ENCODE results near the gene TNFRSF1A. TPM values are rescaled to one million over a fixed set of nuclear protein-coding genes. Genes with fewer than 3 reads are reported as not detected.

Gene TNFRSF1A
- total RNA-seq, 1 donor from 2014 or later, result 79.1 TPM

- peak overlapping the region; percentile 60 for H3K4me3 Mint-ChIP-seq
- peaks cover 37% of the 10 kb centered on the region for H3K36me3 Mint-ChIP-seq
- H3K9me3 Mint-ChIP-seq, result no peaks in the 10 kb centered on the region
- peaks cover 15% of the 10 kb centered on the region for H3K4me1 Mint-ChIP-seq (ENCODE audit: unreplicated experiment)
- TF ChIP-seq, protein P1, sequence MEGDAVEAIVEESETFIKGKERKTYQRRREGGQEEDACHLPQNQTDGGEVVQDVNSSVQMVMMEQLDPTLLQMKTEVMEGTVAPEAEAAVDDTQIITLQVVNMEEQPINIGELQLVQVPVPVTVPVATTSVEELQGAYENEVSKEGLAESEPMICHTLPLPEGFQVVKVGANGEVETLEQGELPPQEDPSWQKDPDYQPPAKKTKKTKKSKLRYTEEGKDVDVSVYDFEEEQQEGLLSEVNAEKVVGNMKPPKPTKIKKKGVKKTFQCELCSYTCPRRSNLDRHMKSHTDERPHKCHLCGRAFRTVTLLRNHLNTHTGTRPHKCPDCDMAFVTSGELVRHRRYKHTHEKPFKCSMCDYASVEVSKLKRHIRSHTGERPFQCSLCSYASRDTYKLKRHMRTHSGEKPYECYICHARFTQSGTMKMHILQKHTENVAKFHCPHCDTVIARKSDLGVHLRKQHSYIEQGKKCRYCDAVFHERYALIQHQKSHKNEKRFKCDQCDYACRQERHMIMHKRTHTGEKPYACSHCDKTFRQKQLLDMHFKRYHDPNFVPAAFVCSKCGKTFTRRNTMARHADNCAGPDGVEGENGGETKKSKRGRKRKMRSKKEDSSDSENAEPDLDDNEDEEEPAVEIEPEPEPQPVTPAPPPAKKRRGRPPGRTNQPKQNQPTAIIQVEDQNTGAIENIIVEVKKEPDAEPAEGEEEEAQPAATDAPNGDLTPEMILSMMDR (conservative IDR thresholded peaks at IDR 0.05), result no peak
- no peak overlapping the region for H3K27ac Mint-ChIP-seq
- no peaks in the 10 kb centered on the region for H3K27me3 Mint-ChIP-seq
- no peak for DNase-seq (ENCODE audit: extremely low spot score, unreplicated experiment)
Observed at GRCh38 chr12:6334359-6334758, 7.5 kb downstream of the TNFRSF1A start.

DNA sequence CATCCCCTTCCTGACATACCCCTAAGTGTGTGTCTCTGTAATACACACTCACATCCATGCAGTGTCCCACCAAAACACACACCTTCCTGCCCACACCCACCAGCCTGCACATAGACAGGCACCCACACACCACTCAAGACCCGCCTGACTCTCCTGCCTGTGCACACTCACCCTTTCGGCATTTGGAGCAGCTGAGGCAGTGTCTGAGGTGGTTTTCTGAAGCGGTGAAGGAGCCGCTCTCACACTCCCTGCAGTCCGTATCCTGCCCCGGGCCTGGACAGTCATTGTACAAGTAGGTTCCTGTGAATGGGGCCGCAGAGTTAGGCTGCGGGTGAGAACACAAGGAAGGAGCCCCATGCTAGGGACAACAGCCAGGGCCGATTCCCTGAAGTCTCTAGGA is 8.3 kb downstream of the TNFRSF1A start:
- peaks cover 15% of the 10 kb centered on the region for H3K4me1 Mint-ChIP-seq (ENCODE audit: unreplicated experiment)
- no peaks in the 10 kb centered on the region for H3K27me3 Mint-ChIP-seq
- no peak for DNase-seq (ENCODE audit: extremely low spot score, unreplicated experiment)
- peak overlapping the region; percentile 60 for H3K4me3 Mint-ChIP-seq
- peaks cover 37% of the 10 kb centered on the region for H3K36me3 Mint-ChIP-seq
- H3K27ac Mint-ChIP-seq, result no peak overlapping the region
- TF ChIP-seq, protein P1 (conservative IDR thresholded peaks at IDR 0.05), result no peak
- H3K9me3 Mint-ChIP-seq, result no peaks in the 10 kb centered on the region

DNA sequence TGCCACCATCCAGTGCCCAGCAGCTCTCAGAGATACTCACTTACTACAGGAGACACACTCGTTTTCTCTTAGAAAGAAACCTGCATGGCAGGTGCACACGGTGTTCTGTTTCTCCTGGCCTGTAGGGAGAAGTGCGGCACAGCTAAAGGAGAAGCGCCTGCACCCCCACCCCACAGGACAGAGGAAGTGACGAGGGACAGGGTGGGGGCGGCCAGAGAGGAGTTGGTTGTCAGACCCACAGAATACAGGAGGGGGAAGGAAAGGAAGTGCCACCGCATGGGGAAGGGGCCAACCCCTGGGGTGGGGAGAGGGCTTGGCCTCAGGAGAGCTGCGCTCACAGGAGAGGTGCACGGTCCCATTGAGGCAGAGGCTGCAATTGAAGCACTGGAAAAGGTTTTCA is 8.8 kb downstream of the TNFRSF1A start:
- DNase-seq (ENCODE audit: extremely low spot score, unreplicated experiment), result no peak
- Mint-ChIP-seq H3K27me3 (no peaks in the 10 kb centered on the region), H3K27ac (no peak overlapping the region), H3K4me3 (peak overlapping the region; percentile 35), H3K4me1 (ENCODE audit: unreplicated experiment) (peaks cover 15% of the 10 kb centered on the region), H3K9me3 (no peaks in the 10 kb centered on the region), H3K36me3 (peaks cover 37% of the 10 kb centered on the region)
- TF ChIP-seq, protein P1 (conservative IDR thresholded peaks at IDR 0.05), result no peak

- no peak overlapping the region for H3K27ac Mint-ChIP-seq
- peaks cover 37% of the 10 kb centered on the region for H3K36me3 Mint-ChIP-seq
- no peak for DNase-seq (ENCODE audit: extremely low spot score, unreplicated experiment)
- no peaks in the 10 kb centered on the region for H3K27me3 Mint-ChIP-seq
- H3K9me3 Mint-ChIP-seq, result no peaks in the 10 kb centered on the region
- H3K4me1 Mint-ChIP-seq (ENCODE audit: unreplicated experiment), result peaks cover 15% of the 10 kb centered on the region
- TF ChIP-seq, protein P1 (conservative IDR thresholded peaks at IDR 0.05), result no peak
- H3K4me3 Mint-ChIP-seq, result peak overlapping the region; percentile 35
Observed at GRCh38 chr12:6332459-6332858, 9.4 kb downstream of the TNFRSF1A start.

DNA sequence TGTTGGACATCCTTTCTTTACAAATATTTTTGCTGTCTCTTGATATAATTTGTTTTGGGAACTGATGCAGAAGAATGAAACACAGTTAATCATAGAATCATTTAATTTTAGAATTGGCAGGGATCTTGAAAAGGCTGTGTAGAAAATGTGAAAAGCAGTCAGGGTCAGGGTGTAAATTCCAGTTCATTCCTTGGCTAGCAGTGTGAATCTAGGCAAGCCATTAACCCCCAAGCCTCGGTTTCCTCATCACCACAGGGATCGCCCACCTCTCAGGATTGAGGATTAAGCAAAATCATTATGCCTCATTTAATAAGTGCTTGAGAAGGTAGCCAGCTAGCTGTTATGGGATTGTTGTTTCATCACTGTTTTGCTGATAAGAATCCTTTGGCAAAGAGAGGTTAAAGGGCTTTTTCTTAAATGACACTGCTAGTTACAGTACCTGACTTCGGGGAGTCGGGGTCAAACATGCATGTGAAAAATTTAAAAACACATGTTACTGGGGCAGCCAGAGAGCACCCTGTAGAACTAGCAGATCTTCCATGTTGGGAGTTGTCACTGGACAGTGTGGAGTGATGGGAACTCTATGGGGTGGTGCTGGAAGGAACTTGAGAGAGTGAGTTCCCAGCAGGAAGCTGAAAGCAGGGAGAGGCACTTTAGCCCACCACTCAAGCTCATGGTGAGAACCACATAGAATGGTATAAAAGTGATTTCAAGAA is 10.7 kb downstream of the TNFRSF1A start:
- Mint-ChIP-seq H3K27ac (peak overlapping the region; percentile 54), H3K4me1 (ENCODE audit: unreplicated experiment) (peaks cover 24% of the 10 kb centered on the region), H3K9me3 (no peaks in the 10 kb centered on the region), H3K4me3 (no peak overlapping the region), H3K36me3 (peaks cover 45% of the 10 kb centered on the region), H3K27me3 (no peaks in the 10 kb centered on the region)
- TF ChIP-seq, protein P1 (conservative IDR thresholded peaks at IDR 0.05), result no peak
- DNase-seq (ENCODE audit: extremely low spot score, unreplicated experiment), result no peak
